Measurements from ENCODE around the gene AUH.

Gene AUH

DNA sequence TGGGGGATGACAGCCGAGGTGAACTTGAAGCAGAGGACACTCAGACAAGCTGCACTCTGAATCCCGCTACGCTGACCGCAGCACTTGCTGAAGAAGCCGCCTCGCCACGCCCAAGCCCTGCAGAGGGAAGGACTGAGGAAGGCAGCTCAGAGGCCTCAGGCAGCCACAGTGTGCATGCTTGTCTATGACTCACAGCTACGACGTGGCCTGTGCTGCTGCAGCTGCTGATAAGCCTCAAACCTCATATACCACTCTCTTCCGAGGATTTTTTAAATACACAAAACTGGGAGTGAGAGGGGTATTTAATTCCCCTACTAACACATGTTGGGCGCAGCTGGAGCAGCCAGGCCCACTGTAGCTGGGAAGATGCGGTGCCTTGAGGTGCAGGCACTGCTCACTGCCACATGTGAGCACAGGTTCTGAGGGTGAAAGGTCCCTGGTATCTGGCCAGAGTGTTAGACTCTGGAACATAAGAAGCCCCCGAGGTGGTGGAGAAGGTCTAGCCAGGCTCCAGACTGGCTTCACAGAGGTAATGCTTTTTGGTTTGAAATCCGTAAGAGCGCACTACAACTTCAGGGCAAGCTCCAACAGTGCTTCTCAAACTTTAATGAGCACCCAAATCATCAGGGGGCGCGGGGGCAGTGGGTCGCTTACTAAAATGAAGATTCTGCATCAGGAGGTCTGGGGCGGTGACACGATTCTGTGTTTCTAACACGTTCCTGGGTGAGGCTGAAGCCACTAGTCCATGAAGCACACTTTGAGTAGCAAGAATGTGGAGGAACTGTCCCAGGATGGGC, 196.8 kb downstream of the AUH start:
- TF ChIP-seq, protein P1, sequence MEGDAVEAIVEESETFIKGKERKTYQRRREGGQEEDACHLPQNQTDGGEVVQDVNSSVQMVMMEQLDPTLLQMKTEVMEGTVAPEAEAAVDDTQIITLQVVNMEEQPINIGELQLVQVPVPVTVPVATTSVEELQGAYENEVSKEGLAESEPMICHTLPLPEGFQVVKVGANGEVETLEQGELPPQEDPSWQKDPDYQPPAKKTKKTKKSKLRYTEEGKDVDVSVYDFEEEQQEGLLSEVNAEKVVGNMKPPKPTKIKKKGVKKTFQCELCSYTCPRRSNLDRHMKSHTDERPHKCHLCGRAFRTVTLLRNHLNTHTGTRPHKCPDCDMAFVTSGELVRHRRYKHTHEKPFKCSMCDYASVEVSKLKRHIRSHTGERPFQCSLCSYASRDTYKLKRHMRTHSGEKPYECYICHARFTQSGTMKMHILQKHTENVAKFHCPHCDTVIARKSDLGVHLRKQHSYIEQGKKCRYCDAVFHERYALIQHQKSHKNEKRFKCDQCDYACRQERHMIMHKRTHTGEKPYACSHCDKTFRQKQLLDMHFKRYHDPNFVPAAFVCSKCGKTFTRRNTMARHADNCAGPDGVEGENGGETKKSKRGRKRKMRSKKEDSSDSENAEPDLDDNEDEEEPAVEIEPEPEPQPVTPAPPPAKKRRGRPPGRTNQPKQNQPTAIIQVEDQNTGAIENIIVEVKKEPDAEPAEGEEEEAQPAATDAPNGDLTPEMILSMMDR (IDR thresholded peaks at IDR 0.05; ENCODE audit: control insufficient read depth, extremely low read depth, insufficient read depth), result no peak
- DNase-seq (ENCODE audit: low read depth), result no peak
- no peak overlapping the region for H3K4me3 ChIP-seq (ENCODE audit: low read depth, low read length)

Measured in LNCaP clone FGC (cell line).